Activated gamma-delta T cell treated with anti-CD3 and anti-CD28 coated beads, Interleukin-2, amount 50 U/mL, for 16 hours (primary cell): ENCODE results near the gene RAET1L.
"Not testable (repeated sequence)": the region's sequence is repeated elsewhere in the genome, so short reads cannot be mapped to it uniquely, and the experiment has no call there.

Experiments used
- DNase-seq: peaks from one replicate; pipeline ENCODE4 v3.0.0-alpha.2; 2020; ENCODE audit warnings: low read depth

RAET1L gene

GRCh38 chr6:149991472-149991795, 33.9 kb downstream of the RAET1L start:
- not testable (repeated sequence) for DNase-seq

GRCh38 chr6:149990661-149991471, 34.5 kb downstream of the RAET1L start:
- DNase-seq = no peak

GRCh38 chr6:149990212-149990660, 35.1 kb downstream of the RAET1L start:
- no peak for DNase-seq

GRCh38 chr6:149988550-149989346, 36.6 kb downstream of the RAET1L start:
- no peak for DNase-seq

- DNase-seq = no peak
These were observed 37.7 kb downstream of the RAET1L start for GRCh38 chr6:149987602-149988107.

GRCh38 chr6:149985481-149985937, 39.8 kb downstream of the RAET1L start:
- no peak for DNase-seq

GRCh38 chr6:149984773-149985172, 40.6 kb downstream of the RAET1L start:
- DNase-seq = no peak

GRCh38 chr6:149983145-149983544, 42.2 kb downstream of the RAET1L start:
- no peak for DNase-seq

GRCh38 chr6:149979293-149979692, 46.0 kb downstream of the RAET1L start:
- DNase-seq = no peak

- DNase-seq = no peak
These were observed 46.7 kb downstream of the RAET1L start for GRCh38 chr6:149978610-149979009.

- DNase-seq = no peak
These were observed 48.1 kb downstream of the RAET1L start for GRCh38 chr6:149977221-149977620.

- no peak for DNase-seq
These were observed 49.9 kb downstream of the RAET1L start for GRCh38 chr6:149975400-149975799.

- DNase-seq = no peak
These were observed 50.5 kb downstream of the RAET1L start for GRCh38 chr6:149974825-149975224.

- DNase-seq = not testable (repeated sequence)
These were observed 50.9 kb downstream of the RAET1L start for GRCh38 chr6:149974394-149974793.

- no peak for DNase-seq
These were observed 55.7 kb downstream of the RAET1L start for GRCh38 chr6:149969635-149970034.

GRCh38 chr6:149968909-149969308, 56.4 kb downstream of the RAET1L start:
- not testable (repeated sequence) for DNase-seq
